ENCODE measurements around the gene OTUB2.
A peak's percentile ranks its signal among the peaks of the same experiment; 100 is the strongest.

The OTUB2 gene

GRCh38 chr14:94021001-94021400, 5.1 kb upstream of the OTUB2 start:
- DNase-seq (ENCODE audit: low read depth in 3 of 3): no peak

GRCh38 chr14:94021416-94022157, 4.6 kb upstream of the OTUB2 start:
- DNase-seq (ENCODE audit: low read depth in 3 of 3): no peak

DNA sequence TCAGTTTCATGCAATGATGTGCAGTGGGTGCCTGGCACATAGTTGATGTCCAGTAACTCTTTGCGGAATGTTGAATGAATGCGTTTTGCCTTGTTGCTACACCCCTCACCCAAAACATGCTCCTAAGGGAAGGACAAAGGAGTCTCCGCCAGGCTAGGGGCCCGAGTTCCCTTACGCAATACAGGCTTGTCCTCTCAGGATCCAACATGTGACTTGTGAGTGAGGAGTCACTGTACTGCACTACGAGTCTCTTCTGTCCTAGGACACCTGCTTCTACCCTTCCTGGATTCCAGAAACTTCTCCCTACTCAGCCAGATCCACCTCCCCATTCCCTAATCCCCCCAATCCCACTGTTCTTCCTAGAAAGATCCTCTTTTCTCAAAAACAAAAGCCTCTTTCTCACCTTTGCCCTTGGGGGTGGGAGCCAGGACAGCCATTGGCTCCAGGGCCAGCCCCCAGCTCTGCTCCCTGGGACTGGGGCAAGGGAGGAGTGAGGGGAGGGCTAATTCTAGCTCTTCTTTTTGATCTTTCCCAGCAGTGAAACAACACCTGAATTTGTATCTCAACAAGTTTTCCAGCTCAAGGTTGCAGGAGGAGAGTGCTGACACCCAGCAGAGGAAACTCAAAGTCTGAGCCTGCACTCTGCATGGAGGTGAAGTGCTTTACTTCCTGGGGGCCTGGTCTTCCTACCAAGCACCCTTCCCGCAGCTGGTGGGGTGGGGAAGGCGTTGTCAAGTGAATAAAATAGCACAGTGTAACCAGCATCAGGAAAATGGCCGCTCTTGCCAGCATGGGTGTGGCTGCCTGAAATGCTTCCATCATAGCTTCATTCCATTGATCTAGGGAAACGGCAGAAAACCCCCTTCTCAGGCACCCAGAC, 3.4 kb upstream of the OTUB2 start:
- DNase-seq (ENCODE audit: low read depth in 3 of 3): no peak

DNA sequence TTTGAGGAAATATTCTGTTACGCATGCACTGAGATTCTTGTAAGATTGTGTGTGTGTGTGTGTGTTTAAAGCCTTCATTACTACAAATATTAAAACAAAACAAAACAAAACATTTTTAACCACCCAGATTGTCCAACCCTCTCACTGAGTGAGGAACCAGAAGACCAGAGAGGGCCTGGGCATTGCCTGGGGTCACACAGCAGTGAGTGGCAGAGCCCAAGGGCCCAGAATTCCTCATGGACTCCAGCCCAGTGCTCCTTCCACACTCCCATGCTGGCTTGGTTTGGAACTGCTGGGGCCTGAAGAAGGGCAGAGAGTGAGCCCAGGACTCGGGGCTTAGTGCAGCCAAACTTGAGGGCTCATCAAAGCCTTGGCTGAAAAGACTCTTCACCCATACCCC, 1.6 kb upstream of the OTUB2 start:
- DNase-seq (ENCODE audit: low read depth in 3 of 3): no peak

- DNase-seq (ENCODE audit: low read depth in 3 of 3): no peak
Measured at GRCh38 chr14:94025720-94026119, 420 bp upstream of the OTUB2 start.

GRCh38 chr14:94026889-94027469, 839 bp downstream of the OTUB2 start:
- DNase-seq (ENCODE audit: low read depth in 3 of 3): no peak

DNA sequence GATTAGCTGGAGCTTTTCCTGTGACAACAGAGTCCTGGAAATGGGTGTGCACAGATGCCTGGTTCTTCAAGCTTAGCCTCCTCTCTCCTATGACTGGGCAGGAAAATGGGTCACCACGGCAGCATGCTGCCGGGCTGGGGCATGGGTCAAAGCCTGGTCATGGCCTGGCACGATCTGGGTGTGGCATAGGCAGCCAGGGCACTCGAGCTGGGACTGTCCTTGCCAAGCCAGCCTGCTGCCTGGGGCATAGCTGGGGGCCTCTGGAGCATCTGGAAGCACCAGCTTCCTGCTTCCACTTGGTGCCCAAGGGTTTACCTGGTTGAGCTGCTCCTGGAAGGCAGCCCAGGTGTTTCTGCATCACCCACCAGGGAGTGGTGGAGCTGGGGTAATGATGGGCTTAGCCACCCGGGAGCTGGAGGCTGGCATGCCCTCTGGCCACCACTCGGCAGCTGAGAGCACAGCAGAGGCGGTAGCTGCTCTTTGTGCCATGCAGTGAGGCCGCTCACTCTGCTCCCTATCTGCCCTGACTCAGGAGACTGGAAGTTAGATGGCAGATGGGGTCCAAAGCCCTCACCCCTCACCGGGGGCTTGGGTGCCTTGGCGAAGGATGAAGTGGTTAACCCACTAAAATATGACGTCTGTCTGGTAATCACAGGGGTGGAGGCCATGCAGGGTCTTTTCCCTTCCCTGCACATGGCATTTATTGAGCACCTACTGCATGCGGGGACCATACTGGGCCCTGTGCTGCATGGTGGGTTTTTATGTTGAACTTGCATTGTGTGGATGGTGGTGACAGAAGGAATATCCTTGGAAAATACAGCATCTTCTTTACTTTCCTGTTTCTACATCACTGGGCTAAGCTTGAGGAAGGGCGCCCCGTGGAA, 1.7 kb downstream of the OTUB2 start:
- DNase-seq (ENCODE audit: low read depth in 3 of 3): no peak

- DNase-seq (ENCODE audit: low read depth in 3 of 3): peak in 1 of 3 donors; percentile 27
Measured at GRCh38 chr14:94028450-94028826, 2.3 kb downstream of the OTUB2 start.

DNA sequence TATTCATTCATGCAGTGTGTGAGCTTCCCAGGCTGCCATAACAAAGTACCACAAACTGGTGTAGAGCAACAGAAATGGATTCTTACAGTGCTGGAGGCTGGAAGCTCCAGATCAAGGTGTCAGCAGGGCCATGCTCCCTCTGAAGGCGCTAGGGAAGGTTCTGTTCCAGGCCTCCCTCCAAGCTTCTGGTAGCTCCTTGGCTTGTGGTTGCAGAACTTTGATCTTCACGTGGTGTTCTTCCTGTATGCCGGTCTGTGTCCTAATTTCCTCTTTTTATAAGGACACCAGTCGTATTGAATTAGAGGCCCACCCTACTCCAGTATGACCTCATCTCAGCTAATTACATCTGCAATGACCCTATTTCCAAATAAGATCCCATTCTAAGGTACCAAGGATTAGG, 3.1 kb downstream of the OTUB2 start:
- DNase-seq (ENCODE audit: low read depth in 3 of 3): no peak

GRCh38 chr14:94029671-94030203, 3.6 kb downstream of the OTUB2 start:
- no peak for DNase-seq (ENCODE audit: low read depth in 3 of 3)

- no peak for DNase-seq (ENCODE audit: low read depth in 3 of 3)
Measured at GRCh38 chr14:94030571-94030970, 4.4 kb downstream of the OTUB2 start.

DNA sequence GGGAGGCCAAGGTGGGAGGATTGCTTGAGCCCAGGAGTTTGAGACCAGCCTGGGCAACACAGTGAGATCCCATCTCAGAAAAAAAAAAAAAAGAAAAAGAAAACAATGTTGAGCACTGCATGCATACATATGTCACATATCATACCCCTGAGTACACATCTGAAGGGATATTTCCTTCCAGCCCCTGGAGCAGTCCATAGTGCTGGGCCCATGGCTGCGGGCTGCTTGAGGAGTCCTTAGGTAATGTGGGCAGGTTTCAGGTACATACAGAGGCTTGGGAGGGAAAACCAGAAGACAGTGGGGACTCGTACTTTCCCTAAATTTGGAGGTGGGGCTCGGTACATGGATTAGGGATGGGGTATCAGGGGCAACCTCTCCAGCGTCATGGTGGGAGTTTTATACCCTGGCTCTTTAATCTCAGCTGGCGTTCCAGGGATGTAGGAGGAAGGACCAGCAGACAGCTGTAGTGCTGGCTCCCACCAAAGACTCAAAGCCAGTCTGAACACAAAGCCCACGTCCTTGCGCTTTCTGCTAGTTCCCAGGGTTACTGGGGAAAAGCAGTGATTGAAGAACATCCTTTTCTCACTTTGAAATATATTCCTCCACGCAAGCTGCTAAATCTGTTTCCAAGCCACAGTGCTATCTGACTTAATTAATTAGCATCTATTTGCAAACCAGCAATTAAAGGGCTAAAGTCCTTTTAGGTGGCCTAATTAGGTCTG, 5.2 kb downstream of the OTUB2 start:
- no peak for DNase-seq (ENCODE audit: low read depth in 3 of 3)

- DNase-seq (ENCODE audit: low read depth in 3 of 3): no peak
Measured at GRCh38 chr14:94031883-94032279, 5.7 kb downstream of the OTUB2 start.

- DNase-seq (ENCODE audit: low read depth in 3 of 3): no peak
Measured at GRCh38 chr14:94034886-94035285, 8.7 kb downstream of the OTUB2 start.

DNA sequence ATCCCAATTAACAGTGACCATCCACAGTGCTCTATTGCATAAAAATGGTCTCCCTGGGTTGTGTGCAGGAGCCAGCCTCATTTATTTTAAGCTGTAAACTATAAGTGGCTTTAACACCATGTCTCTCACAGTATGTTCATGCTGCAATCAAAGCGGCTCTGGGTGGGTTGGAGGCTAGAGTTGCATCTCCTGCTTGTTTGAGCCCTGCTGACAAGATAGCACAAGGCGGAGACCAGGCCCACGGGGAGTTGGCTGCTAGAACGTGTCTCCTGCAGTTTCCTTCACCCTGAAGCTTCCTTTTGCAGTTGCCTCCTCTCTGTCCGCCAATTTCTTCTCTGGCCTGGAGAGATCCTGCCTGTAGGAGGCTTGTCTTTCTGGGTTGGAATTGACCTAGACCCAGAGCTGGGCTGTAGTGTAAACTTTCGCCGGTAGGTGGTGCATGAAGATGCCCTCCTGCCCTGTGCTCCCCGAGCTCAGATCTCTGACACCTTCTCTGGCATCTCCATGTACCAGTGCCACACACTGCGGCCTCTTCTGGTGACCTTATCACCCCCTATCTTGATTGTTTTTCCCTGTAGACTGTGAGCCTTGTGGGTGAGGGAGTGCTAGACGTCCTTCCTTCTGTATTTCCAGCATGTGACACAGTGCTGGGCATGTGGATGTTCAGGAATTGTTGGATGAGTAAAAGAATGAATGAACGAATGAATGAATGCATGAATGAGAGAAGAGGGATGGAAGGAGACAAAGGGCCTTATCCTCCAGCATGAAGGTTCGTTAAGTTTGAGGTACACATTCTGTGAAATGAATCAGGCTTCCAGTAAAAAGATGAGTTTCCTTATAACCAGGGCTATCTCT, 10.4 kb downstream of the OTUB2 start:
- DNase-seq (ENCODE audit: low read depth in 3 of 3): peak; percentile 55 to 67 (median 60)

- DNase-seq (ENCODE audit: low read depth in 3 of 3): no peak
Measured at GRCh38 chr14:94037954-94038353, 11.8 kb downstream of the OTUB2 start.

DNA sequence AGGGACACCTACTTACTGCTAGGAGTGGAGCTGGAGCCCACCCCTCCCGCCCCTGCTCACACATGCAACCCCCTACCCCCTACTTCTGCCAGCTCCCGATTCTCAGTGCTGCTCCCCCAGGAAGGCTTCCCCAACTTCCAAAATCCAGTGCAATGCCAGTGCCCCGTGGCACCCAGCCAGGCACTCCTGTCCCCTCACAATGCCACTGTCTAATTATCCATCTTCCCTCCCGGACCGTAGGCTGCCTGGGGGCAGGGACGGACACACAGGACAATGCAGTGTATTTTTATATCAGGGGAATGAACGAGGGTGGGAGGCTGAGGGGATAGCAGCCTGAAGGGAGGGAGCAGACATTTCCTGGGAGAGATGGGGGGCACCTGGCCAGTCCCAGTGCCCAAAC, 12.4 kb downstream of the OTUB2 start:
- no peak for DNase-seq (ENCODE audit: low read depth in 3 of 3)

DNA sequence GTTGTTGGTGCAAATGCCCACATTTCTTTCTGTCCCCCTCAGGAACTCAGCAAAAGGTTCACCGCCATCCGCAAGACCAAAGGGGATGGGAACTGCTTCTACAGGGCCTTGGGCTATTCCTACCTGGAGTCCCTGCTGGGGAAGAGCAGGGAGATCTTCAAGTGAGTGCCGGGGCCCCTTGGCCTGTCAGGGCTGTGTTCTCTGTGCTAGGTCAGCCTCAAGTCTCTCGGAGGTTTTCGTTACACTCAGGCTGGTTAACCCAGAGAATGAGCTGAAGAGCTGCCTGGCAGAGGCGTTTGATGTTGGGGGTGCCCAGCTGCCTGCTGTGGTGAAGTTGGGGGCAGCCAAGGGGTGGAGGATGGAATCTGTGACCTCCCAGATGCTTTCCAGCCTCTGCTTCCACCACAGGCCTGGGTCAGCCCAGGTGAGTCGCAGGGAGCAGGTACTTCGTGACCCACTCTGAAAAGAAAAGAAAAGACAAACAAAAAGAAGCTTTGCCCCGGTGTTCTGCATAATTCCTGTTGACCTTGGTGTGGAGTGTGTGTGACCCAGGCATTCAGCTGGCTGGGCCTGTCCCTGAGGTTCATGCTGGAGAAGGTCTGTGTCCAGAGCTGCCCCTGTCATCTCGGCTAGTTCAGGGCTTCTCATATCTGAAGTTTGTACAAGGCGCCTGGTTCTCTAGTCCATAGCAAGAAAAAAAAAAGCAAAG, 12.9 kb downstream of the OTUB2 start:
- no peak for DNase-seq (ENCODE audit: low read depth in 3 of 3)

GRCh38 chr14:94040247-94040646, 14.1 kb downstream of the OTUB2 start:
- no peak for DNase-seq (ENCODE audit: low read depth in 3 of 3)

All from stimulated activated CD4-positive, alpha-beta T cell treated with anti-CD3 and anti-CD28 coated beads, TNF-alpha, amount 100 ng/mL, for 48 hours (primary cell).